Lung (tissue), 12 donors: ENCODE data around the gene STX8. TPM values are rescaled to one million over a fixed set of nuclear protein-coding genes. Genes with fewer than 3 reads are reported as not detected.

ENCODE experiments used
- ATAC-seq: fragments of 200-7000 bp; cut with Tn5 transposase; one replicate; pipeline ENCODE4 v1.9.1; 2020; ENCODE audit warnings: moderate number of reproducible peaks; ENCODE audit not compliant: insufficient read depth, low FRiP score
- DNase-seq, 3 donors: peaks; one replicate each; pipeline ENCODE4 v3.0.0-alpha.2; 2013 to 2017
- H3K27ac ChIP-seq, 2 donors: one replicate each; pipeline ENCODE4 v1.5.1; 2013; ENCODE audit warnings: mild to moderate bottlenecking in 2 of 2, moderate library complexity in 2 of 2, control low read depth in 1 of 2, inconsistent platforms in 1 of 2, low read depth in 1 of 2, low read length in 1 of 2
- H3K27me3 ChIP-seq, 3 donors: one replicate each; pipeline ENCODE4 v1.5.1; 2013; ENCODE audit warnings: low read length in 2 of 3; ENCODE audit not compliant: control insufficient read depth in 3 of 3, insufficient read depth in 3 of 3
- H3K36me3 ChIP-seq, 4 donors: one replicate each; pipeline ENCODE4 v1.5.1; 2013; ENCODE audit warnings: low read length in 4 of 4, mild to moderate bottlenecking in 1 of 4, moderate library complexity in 1 of 4; ENCODE audit not compliant: control insufficient read depth in 4 of 4, insufficient read depth in 4 of 4
- H3K4me1 ChIP-seq, 5 donors: one replicate each; pipeline ENCODE4 v1.5.1; 2013; ENCODE audit warnings: low read length in 5 of 5, mild to moderate bottlenecking in 2 of 5, moderate library complexity in 1 of 5; ENCODE audit not compliant: control insufficient read depth in 5 of 5, insufficient read depth in 5 of 5
- H3K4me3 ChIP-seq: one replicate; pipeline ENCODE4 v1.5.1; 2013; ENCODE audit warnings: mild to moderate bottlenecking, control low read depth, moderate library complexity
- H3K9ac ChIP-seq, 2 donors: one replicate each; pipeline ENCODE4 v1.5.1; 2013; ENCODE audit warnings: low read length in 2 of 2, control low read depth in 1 of 2; ENCODE audit not compliant: insufficient read depth in 1 of 2
- H3K9me3 ChIP-seq, 4 donors: one replicate each; pipeline ENCODE4 v1.5.1; 2013; ENCODE audit warnings: low read length in 3 of 4, mild to moderate bottlenecking in 1 of 4, moderate library complexity in 1 of 4; ENCODE audit not compliant: control insufficient read depth in 4 of 4, insufficient read depth in 3 of 4
- CTCF ChIP-seq: IDR thresholded peaks from 2 replicates; pipeline ENCODE4 v1.5.1; 2012; ENCODE audit warnings: mild to moderate bottlenecking; ENCODE audit errors: control extremely low read depth, extremely low read depth
- whole genome bisulfite sequencing, 2 donors: extraction: QIAGEN DNeasy Blood & Tissue Kit; methylation state at CpG; one replicate each; pipeline ENCODE4 v1.1.7; 2013; 5-methylcytosine and 5-hydroxymethylcytosine counted together
- polyA plus RNA-seq, 2 donors: library from polyadenylated mRNA; stranded (reverse); fragments of 200-250 nt; gene quantifications; one replicate each; pipeline ENCODE4 v1.2.1, GENCODE V29; 2013
- total RNA-seq, 2 donors: library from RNA; depleted of rRNA in 1 of 2; stranded (reverse); fragments of >200 nt in 1 of 2; gene quantifications; one replicate each; pipeline ENCODE4 v1.2.1, GENCODE V29; 2014 to 2021
- donor health status: control.
- donor health status: control.
- donor health status: Bipolar disorder and iron deficiency.
- donor health status: healthy.
- donor health status: DM: yes; HTN: yes; CAD: no.

Gene STX8
- total and polyA plus RNA-seq, 4 donors: 36.5 to 81.1 (median 63.2) TPM

DNA sequence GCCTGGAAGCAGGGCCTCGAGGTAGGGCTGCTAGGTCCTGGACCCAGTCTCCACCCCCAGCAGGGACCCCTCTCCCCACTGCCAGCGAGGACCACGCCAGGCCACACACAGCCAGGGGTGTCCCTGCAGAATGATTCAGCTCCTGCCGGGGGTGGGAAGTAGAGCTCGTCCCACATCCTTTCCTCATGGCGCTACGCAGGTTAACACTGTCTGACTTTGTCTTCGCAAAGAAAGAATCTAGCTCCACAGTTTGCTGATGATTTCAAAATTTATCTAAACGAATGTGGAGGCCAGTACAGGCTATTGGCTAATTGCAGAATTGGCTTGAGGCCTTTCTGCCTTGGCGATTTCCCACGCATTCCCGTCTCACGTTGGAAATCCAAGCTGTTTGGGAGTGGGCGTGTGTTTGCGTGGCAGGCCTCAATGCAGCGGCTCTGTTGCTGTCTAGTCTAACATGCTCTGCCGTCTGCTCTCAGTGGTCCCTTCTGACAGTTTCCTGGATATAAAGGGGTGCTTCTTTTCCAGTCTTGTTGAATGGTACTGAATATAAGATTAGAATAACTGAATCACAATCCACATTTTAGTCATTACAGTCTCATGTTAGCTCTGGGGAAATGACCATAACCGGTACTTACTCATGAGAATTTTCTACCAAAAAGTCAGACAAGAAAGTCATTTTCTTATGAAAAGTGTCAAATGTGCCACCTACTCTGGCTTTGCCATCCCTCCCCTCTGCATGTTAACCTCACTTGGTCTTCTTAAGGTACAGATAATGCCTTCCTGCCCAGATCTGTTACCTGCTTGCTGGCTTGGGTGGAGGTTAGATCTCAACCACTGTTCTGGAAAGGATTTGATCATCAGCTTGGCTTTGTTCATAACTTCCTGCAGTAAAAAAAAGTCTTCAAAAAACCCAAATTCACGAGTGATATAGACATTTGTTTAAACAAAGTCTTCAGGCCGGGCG is 301.9 kb downstream of the STX8 start:
- no peak for ATAC-seq
- Histone ChIP-seq H3K9ac (no peak overlapping the region), H3K4me3 (no peak overlapping the region), H3K36me3 (no peaks in the 10 kb centered on the region), H3K27ac (no peak overlapping the region), H3K9me3 (no peaks in the 10 kb centered on the region), H3K27me3 (peaks cover 0 to 2% (median 0%) of the 10 kb centered on the region in 3 donors), H3K4me1 (peaks cover 0 to 7% (median 0%) of the 10 kb centered on the region in 5 donors)
- WGBS, 2 donors: 84 to 85% methylated on average over 21 of the region's 21 CpGs
- no peak for TF ChIP-seq CTCF
- peak; percentile 32 to 69 (median 41) for DNase-seq

- H3K4me1 ChIP-seq: peaks cover 0 to 7% (median 0%) of the 10 kb centered on the region in 5 donors
- no peaks in the 10 kb centered on the region for H3K9me3 ChIP-seq
- no peak overlapping the region for H3K4me3 ChIP-seq
- no peaks in the 10 kb centered on the region for H3K36me3 ChIP-seq
- H3K9ac ChIP-seq: no peak overlapping the region
- no peak for TF ChIP-seq CTCF
- no peak for ATAC-seq
- DNase-seq: no peak
- H3K27me3 ChIP-seq: peaks cover 0 to 2% (median 0%) of the 10 kb centered on the region in 3 donors
- WGBS, 2 donors: 82 to 87% methylated on average over 22 of the region's 22 CpGs
- H3K27ac ChIP-seq: no peak overlapping the region
Measured at GRCh38 chr17:9272501-9273200, 303.0 kb downstream of the STX8 start.

- Histone ChIP-seq H3K36me3 (no peaks in the 10 kb centered on the region), H3K27me3 (peaks cover 0 to 7% (median 0%) of the 10 kb centered on the region in 3 donors), H3K4me1 (peaks cover 0 to 7% (median 2%) of the 10 kb centered on the region in 5 donors), H3K9ac (no peak overlapping the region), H3K27ac (no peak overlapping the region), H3K4me3 (no peak overlapping the region), H3K9me3 (no peaks in the 10 kb centered on the region)
- 81 to 85% methylated on average over 8 of the region's 8 CpGs for WGBS, 2 donors
- DNase-seq (no peak), ATAC-seq (no peak)
- no peak for TF ChIP-seq CTCF
Measured at GRCh38 chr17:9271989-9272388, 303.6 kb downstream of the STX8 start.
